DND-41 (cell line): ENCODE measurements around the gene PPP3CB.
"Not testable (repeated sequence)": the region's sequence is repeated elsewhere in the genome, so short reads cannot be mapped to it uniquely, and the experiment has no call there.

ENCODE experiments used
- ATAC-seq: fragments of 200-7000 bp; cut with Tn5 transposase; 3 replicates; pipeline ENCODE4 v1.9.1; 2021; ENCODE audit warnings: low read depth; ENCODE audit not compliant: insufficient read depth
- DNase-seq: peaks from one replicate; pipeline ENCODE4 v3.0.0-alpha.2; 2020
- H2AFZ ChIP-seq: 2 replicates; pipeline ENCODE4 v1.6.0; 2012; ENCODE audit warnings: low read depth, low read length
- H3K27ac ChIP-seq: 2 replicates; pipeline ENCODE4 v1.5.1; 2012; ENCODE audit warnings: low read length, inconsistent platforms
- H3K27me3 ChIP-seq: fragments of 200-600 bp; sonication (generic); 2 replicates; pipeline ENCODE4 v1.6.0; 2012; ENCODE audit warnings: low read length, mild to moderate bottlenecking, inconsistent platforms; ENCODE audit not compliant: insufficient read depth, poor library complexity
- H3K36me3 ChIP-seq: 2 replicates; pipeline ENCODE4 v1.5.1; 2012; ENCODE audit warnings: low read length, inconsistent platforms; ENCODE audit not compliant: insufficient read depth
- H3K4me1 ChIP-seq: 2 replicates; pipeline ENCODE4 v1.5.1; 2012; ENCODE audit warnings: mild to moderate bottlenecking, low read length; ENCODE audit not compliant: insufficient read depth
- H3K4me2 ChIP-seq: 2 replicates; pipeline ENCODE4 v1.6.0; 2012; ENCODE audit warnings: mild to moderate bottlenecking, moderate library complexity, low read length, inconsistent platforms; ENCODE audit not compliant: insufficient read depth
- H3K4me3 ChIP-seq, 2 experiments: fragments of 200-600 bp in 1 of 2; shearing (Covaris generic) in 1 of 2; 2 replicates each; pipeline ENCODE4 v1.5.1; 2012 to 2016; ENCODE audit warnings: inconsistent platforms in 2 of 2, low read length in 2 of 2, mild to moderate bottlenecking in 2 of 2, low read depth in 1 of 2, moderate library complexity in 1 of 2
- H3K79me2 ChIP-seq: 2 replicates; pipeline ENCODE4 v1.6.0; 2012; ENCODE audit warnings: low read length, inconsistent platforms; ENCODE audit not compliant: insufficient read depth
- H3K9ac ChIP-seq: 2 replicates; pipeline ENCODE4 v1.6.0; 2012; ENCODE audit warnings: low read depth, mild to moderate bottlenecking, inconsistent platforms, low read length, moderate library complexity
- H3K9me3 ChIP-seq: 2 replicates; pipeline ENCODE4 v1.5.1; 2012; ENCODE audit warnings: low read length, moderate library complexity, mild to moderate bottlenecking, inconsistent platforms; ENCODE audit not compliant: insufficient read depth, severe bottlenecking
- H4K20me1 ChIP-seq: 2 replicates; pipeline ENCODE4 v1.6.0; 2012; ENCODE audit warnings: low read length; ENCODE audit not compliant: insufficient read depth
- CTCF ChIP-seq: IDR thresholded peaks from 2 replicates; pipeline ENCODE4 v1.5.1; 2012; ENCODE audit warnings: borderline replicate concordance, low read length, moderate library complexity, mild to moderate bottlenecking; ENCODE audit not compliant: poor library complexity, severe bottlenecking; ENCODE audit errors: extremely low read depth
- EZH2 ChIP-seq: IDR thresholded peaks from 3 replicates; pipeline ENCODE4 v1.6.1; 2012; ENCODE audit warnings: borderline replicate concordance, low read depth, mild to moderate bottlenecking, moderate library complexity, low read length, inconsistent platforms; ENCODE audit not compliant: severe bottlenecking

PPP3CB gene

GRCh38 chr10:73401636-73402035 lies 94.2 kb downstream of the PPP3CB start:
- Histone ChIP-seq H3K4me1 (no peaks in the 10 kb centered on the region), H3K27me3 (no peaks in the 10 kb centered on the region), H2AFZ (no peak overlapping the region), H3K27ac (no peak overlapping the region), H3K9me3 (no peaks in the 10 kb centered on the region), H4K20me1 (peaks cover 9% of the 10 kb centered on the region), H3K9ac (no peak overlapping the region), H3K36me3 (peaks cover 17% of the 10 kb centered on the region), H3K4me2 (no peak overlapping the region), H3K79me2 (peaks cover 55% of the 10 kb centered on the region), H3K4me3 (no peak overlapping the region)
- DNase-seq (no peak), ATAC-seq (no peak)
- TF ChIP-seq CTCF (no peak), EZH2 (no peak)

GRCh38 chr10:73399063-73399462 lies 96.8 kb downstream of the PPP3CB start:
- H3K79me2 ChIP-seq: peaks cover 36% of the 10 kb centered on the region
- H3K27ac ChIP-seq: no peak overlapping the region
- TF ChIP-seq CTCF (no peak), EZH2 (no peak)
- H3K36me3 ChIP-seq: peaks cover 39% of the 10 kb centered on the region
- no peaks in the 10 kb centered on the region for H3K4me1 ChIP-seq
- DNase-seq: no peak
- H2AFZ ChIP-seq: no peak overlapping the region
- H3K9ac ChIP-seq: no peak overlapping the region
- no peaks in the 10 kb centered on the region for H3K9me3 ChIP-seq
- H3K4me2 ChIP-seq: no peak overlapping the region
- peaks cover 8% of the 10 kb centered on the region for H4K20me1 ChIP-seq
- no peaks in the 10 kb centered on the region for H3K27me3 ChIP-seq
- no peak overlapping the region for H3K4me3 ChIP-seq
- ATAC-seq: no peak

GRCh38 chr10:73398024-73398423 lies 97.8 kb downstream of the PPP3CB start:
- peaks cover 25% of the 10 kb centered on the region for H3K79me2 ChIP-seq

GRCh38 chr10:73394325-73394724 lies 101.5 kb downstream of the PPP3CB start:
- H3K79me2 ChIP-seq, H3K4me3 ChIP-seq, H4K20me1 ChIP-seq, H3K27ac ChIP-seq, H3K9ac ChIP-seq, DNase-seq, H3K9me3 ChIP-seq, H3K27me3 ChIP-seq, H3K4me2 ChIP-seq, H3K4me1 ChIP-seq, ATAC-seq, H2AFZ ChIP-seq: not testable (repeated sequence)
- H3K36me3 ChIP-seq: peaks cover 56% of the 10 kb centered on the region

More at GRCh38 chr10:73398024-73398423, 97.8 kb downstream of the PPP3CB start:
- Histone ChIP-seq H2AFZ (no peak overlapping the region), H3K27ac (no peak overlapping the region), H4K20me1 (peaks cover 1% of the 10 kb centered on the region), H3K4me1 (no peaks in the 10 kb centered on the region), H3K4me2 (no peak overlapping the region), H3K27me3 (no peaks in the 10 kb centered on the region), H3K4me3 (no peak overlapping the region), H3K36me3 (peaks cover 39% of the 10 kb centered on the region), H3K9me3 (no peaks in the 10 kb centered on the region), H3K9ac (no peak overlapping the region)
- ATAC-seq: no peak
- TF ChIP-seq EZH2 (no peak), CTCF (peak; percentile 31)
- no peak for DNase-seq
